ENCODE results near the gene METTL16.
A peak's percentile ranks its signal among the peaks of the same experiment; 100 is the strongest.

Gene METTL16

GRCh38 chr17:2396192-2396567, 115.5 kb downstream of the METTL16 start:
- DNase-seq (ENCODE audit: low spot score), result no peak

- no peak for DNase-seq (ENCODE audit: low spot score)
These were observed 116.2 kb downstream of the METTL16 start for GRCh38 chr17:2395258-2396181.

DNA sequence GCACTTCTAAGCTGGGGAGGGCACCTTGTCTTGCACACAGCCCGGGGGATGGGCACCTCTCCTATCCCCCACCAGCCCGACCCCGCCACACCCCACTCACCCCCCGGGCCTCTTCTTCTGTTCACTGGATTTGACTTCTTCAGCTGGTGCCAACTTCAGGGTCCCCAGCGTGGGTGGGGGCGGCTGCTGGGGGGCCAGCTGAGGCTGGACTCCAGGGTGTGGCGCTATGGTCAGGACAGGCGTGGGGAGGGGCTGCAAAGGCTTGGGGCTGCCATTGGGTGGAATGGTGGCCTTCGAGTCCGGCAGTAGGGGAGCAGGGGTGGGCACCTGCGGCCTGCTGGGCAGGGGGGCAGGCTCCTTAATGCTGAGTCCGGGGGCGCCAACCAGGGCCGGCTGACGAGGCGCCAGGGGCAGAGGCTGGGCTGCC, 116.9 kb downstream of the METTL16 start:
- no peak for DNase-seq (ENCODE audit: low spot score)

DNA sequence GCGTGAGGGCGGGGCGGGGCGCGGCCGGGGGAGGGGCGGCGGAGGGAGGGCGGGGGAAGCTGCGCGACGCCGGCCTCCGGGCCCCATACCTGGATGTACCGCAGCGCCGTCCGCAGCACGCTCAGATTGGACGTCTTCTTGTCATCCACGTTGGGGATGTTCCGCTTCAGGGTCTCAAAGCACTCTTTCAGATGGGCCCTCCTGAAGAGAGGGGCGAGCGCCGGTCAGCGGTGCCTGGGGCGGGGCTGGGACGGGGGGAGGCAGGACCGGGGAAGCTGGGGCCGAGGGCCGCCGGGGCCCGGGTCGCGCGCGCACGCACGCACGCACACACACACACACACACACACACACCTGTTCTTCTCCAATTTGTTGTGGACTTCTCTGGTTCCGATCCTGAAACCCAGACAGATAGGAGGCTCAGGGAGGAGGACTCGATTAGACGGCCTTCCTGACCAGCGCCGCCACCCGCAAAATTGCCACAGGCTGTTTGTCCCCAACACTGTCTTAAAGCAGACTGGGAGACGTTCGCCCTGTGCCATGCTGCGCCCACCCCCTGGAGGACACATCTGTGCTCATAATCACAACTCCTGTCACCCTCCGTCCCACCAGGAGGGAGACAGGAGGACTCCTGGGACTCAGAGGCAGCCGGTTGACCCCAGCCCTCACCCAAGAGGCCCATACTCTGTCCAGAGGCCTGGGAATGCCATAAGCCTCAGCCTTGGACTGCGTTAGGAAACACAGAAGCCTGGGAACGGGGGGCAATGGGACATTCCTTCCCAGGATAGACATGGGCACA, 117.5 kb downstream of the METTL16 start:
- no peak for DNase-seq (ENCODE audit: low spot score)

- peak; percentile 97 for DNase-seq (ENCODE audit: low spot score)
These were observed 118.3 kb downstream of the METTL16 start for GRCh38 chr17:2393174-2393953.

- peak; percentile 96 for DNase-seq (ENCODE audit: low spot score)
These were observed 119.2 kb downstream of the METTL16 start for GRCh38 chr17:2392252-2393173.

DNA sequence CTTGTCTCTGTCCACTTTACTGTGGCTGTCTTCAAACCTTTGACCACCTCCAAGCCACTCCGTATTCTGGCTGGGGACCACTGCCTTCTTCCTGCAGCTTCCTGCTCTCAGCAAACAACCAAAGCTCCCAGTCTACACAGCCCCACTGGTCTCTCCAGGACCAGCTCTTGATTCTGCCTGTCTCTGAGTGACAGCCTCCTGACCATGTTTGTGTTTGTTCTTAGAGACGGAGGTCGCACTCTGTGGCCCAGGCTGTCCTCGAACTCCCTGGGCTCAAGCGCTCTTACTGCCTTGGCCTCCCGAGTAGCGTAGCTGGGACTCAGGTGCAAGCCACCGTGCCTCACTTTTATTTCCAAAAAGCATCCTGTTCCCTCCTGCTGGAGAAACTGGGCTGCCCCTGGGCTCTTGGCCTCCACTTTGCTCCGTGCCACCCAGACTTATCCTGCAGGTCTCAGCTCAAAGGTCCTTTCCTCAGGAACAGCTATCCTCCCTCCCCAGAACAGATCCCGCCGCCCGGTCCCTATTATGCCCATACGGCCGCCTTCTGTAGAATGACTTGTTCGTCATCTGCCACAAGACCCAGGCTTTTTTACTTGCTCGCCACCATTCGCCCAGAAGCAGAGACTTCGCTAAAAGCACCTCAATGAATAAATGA, 120.0 kb downstream of the METTL16 start:
- no peak for DNase-seq (ENCODE audit: low spot score)

DNA sequence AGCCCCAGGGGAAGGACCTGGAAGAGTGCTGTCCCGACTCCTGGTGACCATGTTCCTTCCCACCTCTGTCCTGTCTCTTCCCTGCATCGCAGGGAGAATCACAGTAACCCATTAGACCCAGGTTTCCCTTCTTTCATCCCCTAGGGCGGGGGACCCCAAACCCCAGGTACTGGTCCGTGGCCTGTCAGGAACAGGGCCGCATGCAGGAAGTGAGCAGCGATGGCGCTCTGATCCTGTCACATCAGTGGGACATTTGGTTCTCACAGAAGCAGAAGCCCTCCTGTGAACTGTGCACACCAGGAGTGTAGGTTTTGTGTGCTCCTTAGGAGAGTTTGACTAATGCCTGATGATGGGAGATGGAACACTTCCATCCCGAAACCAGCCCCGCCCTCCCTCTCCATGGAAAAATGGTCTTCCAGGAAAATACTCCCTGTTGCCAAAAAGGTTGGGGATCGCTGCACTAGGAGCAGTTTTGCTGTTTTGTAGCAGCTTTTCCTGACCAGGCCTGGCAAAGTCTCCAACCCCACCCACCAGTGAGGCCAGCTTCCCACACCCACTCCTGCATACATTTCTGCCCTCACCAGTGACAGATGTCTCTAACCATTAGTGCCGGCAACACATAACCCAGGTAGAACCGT, 121.4 kb downstream of the METTL16 start:
- no peak for DNase-seq (ENCODE audit: low spot score)

GRCh38 chr17:2388683-2389055, 123.0 kb downstream of the METTL16 start:
- DNase-seq (ENCODE audit: low spot score), result no peak

DNA sequence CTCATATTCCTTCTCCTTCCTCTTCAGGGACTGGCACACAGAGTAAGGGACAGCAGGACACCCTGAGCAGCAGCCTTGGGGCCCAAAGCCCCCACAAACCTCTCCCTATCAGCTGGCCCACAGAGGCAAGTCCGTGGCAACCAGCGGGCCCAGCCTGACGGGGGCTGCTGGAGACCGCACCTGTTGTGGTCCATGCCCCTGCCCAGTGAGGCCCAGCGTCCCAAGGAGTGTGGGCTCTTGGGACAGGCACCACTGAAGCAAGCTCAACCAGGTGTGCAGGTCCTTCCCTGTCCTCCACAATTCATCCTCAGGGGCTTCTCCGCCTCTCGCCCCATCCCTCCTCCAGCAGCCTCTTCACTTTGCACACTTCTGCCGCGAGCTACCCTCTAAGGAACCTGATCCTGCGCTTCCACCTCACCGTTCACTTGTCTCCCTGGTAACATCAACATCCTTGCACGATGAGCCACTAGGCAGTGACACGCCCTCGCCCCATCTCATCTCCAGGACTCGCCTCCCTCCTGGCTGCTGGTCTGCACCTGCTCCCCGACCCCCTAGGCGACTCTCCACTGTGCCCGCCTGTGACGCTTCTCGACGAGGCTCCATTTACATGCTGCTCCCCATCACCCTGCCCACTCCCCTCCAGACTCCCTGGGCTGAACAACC, 123.5 kb downstream of the METTL16 start:
- DNase-seq (ENCODE audit: low spot score), result no peak

GRCh38 chr17:2387086-2388019, 124.3 kb downstream of the METTL16 start:
- no peak for DNase-seq (ENCODE audit: low spot score)

DNA sequence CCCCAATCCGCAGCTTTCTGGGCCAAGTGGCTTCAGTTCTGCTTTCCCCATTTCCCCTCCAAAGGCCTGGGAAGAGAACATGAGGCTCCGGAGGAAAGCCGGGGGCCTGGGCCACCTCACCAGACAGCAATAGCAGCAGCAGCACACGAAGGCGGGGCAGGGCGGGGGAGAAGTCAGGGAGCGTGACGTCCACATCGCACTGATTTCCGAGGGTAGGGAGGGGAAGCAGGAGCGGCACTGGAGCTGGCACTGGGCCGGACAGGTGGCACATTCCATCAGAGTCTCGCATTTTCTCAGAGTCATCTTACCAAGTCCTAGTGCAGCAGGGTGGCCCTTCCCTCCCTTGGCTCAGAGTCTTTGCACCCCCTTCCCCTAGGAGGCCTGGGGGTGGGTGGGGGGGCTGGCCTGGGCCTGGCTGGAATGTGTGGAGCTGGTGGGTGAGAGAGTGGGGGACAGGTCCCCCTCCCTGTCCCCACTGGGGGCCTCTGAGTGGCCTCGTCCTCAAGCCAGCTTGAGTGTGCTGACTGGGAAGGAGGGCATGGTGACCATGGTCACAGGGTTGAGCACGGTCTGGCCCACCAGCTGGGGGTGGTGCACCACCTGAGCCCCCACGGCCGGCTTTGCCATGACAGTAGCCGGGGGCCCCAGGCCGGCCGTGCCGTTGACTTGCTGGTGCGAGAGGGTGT, 125.1 kb downstream of the METTL16 start:
- DNase-seq (ENCODE audit: low spot score), result no peak

DNA sequence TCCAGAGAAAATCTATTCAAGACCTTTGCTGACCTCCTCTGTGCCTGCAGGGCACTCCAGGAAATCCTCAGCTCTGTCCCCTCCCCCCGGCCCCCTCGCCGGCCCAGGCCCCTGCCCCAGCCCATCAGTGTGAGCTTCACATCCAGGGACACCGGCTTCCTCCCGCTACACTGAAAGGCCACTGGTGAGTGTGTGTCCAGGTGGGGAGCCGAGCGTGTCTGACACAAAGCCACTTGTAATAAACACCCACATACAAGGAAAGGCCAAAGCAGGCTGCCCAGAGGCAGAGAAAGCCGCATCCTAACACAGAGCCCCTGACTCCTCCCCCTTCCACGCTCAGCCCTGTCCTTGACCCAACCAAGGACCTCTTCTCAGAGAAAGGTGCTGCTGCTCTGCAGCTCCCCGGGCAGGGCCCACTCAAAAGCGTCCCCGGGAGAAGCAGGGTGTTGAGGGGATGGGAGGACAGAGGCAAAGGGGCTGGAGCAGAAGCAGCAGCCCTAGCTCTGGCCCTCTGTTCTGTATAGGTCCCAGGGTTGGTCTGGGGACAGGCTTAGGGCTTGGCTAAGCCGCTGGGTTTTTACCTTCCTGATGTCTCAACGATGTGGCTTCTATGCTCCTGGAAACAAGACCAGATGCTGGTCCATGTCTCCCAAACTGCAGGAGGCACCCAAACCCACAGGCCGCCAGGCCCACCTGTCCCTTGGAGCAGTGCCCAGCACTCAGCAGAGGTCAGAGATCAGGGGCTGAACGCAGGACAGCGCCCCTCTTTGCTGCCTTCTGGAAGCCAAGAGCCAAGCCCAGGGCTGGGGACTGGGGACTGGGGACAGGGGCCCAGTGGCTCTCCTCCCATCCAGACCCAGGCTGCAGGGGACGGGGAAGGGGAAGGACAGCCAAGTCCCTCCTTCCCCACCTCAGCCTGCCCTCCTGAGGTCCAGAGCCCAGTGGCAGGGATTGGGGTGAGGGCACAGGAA, 126.2 kb downstream of the METTL16 start:
- no peak for DNase-seq (ENCODE audit: low spot score)

DNA sequence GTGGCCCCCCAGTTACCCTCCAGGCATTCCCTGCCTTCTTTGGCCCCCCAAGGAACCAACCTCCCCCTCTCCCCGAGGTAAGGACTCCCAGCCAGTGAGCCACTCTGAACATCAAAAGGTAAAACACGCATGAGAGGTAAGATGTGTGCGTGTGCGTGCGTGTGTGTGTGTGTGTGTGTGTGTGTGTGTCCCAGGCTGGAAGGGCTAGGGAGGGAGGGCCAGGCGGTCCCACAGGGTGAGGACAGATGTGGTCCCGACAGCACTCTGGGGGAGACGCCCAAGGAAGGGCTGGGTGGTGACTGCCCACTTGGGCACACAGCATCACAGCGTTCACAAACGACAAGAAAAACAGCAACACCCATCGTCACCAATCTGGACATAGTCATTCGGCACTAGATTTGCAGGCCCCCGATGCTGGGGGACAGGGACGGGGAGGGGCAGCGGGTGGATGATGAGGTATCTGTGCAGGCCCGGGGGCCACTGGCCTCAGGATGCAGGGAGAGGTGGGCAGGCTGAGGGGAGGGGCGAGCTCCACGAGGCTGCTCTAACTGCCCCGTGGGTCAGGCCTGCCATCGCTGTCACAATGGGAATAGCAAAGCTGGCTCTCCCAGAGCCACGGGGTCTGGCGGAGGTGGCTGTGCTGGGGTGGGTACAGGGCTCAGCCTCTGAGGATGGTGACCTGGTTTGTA, 127.1 kb downstream of the METTL16 start:
- no peak for DNase-seq (ENCODE audit: low spot score)

DNA sequence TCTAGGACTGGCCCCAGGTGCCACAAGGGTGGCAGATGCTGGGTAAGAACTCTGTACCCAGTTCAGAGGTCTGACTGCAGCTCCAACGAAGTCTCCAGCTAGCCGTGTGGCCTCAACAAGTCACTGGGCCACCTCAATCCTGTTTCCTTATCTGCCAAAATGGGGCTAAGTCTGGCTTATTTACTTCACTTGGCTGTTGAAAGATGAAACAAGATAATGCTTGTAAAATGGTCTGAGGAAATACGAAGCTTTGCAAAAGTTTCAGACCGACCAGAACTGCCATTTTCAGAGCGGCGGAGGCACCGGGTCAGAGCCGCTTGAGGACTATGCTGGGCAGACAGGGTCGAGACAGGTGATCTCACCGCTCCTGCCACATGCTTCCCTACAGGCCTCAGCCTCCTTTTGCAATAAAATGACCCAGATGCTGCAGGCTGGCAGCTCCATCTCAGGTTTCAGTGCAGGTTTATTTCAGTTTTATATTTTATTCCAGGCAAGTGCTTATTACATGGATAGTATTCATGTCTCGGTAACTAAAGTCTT, 128.0 kb downstream of the METTL16 start:
- DNase-seq (ENCODE audit: low spot score), result no peak
